Measurements from ENCODE around the gene TENM4.
A peak's percentile ranks its signal among the peaks of the same experiment; 100 is the strongest.

- no peak for TF ChIP-seq EGR1 (IDR thresholded peaks at IDR 0.05)
- TF ChIP-seq EP300 (IDR thresholded peaks at IDR 0.05; ENCODE audit: borderline replicate concordance) = no peak
- no peak for TF ChIP-seq TCF12 (IDR thresholded peaks at IDR 0.05; ENCODE audit: low read depth)
- TF ChIP-seq TAF1 (IDR thresholded peaks at IDR 0.05; ENCODE audit: low read depth) = no peak
- TF ChIP-seq FOXM1 (IDR thresholded peaks at IDR 0.05; ENCODE audit: borderline replicate concordance, low read depth) = no peak
- no peak for TF ChIP-seq RAD21 (IDR thresholded peaks at IDR 0.05; ENCODE audit: low read depth)
- no peak for TF ChIP-seq CEBPB (IDR thresholded peaks at IDR 0.05)
- no peak for TF ChIP-seq CREB1 (IDR thresholded peaks at IDR 0.05; ENCODE audit: low read depth)
- no peak for TF ChIP-seq MAX (IDR thresholded peaks at IDR 0.05)
- no peak for TF ChIP-seq YY1 (IDR thresholded peaks at IDR 0.05; ENCODE audit: low read depth)
- no peak for TF ChIP-seq ZBTB7A (IDR thresholded peaks at IDR 0.05; ENCODE audit: low read depth)
- peak; percentile 72 for TF ChIP-seq REST (IDR thresholded peaks at IDR 0.05; ENCODE audit: low read depth)
- TF ChIP-seq TEAD4 (IDR thresholded peaks at IDR 0.05) = no peak
- no peak for TF ChIP-seq USF1 (IDR thresholded peaks at IDR 0.05)
Measured at GRCh38 chr11:78768345-78768744, 672.5 kb downstream of the TENM4 start.

Measured in Ishikawa (cell line).